Measurements from ENCODE around the gene PPP1R12B. TPM values are rescaled to one million over a fixed set of nuclear protein-coding genes. Genes with fewer than 3 reads are reported as not detected.

The PPP1R12B gene
- total and polyA plus RNA-seq, 8 donors: 4.4 to 29.4 (median 13.7) TPM

DNA sequence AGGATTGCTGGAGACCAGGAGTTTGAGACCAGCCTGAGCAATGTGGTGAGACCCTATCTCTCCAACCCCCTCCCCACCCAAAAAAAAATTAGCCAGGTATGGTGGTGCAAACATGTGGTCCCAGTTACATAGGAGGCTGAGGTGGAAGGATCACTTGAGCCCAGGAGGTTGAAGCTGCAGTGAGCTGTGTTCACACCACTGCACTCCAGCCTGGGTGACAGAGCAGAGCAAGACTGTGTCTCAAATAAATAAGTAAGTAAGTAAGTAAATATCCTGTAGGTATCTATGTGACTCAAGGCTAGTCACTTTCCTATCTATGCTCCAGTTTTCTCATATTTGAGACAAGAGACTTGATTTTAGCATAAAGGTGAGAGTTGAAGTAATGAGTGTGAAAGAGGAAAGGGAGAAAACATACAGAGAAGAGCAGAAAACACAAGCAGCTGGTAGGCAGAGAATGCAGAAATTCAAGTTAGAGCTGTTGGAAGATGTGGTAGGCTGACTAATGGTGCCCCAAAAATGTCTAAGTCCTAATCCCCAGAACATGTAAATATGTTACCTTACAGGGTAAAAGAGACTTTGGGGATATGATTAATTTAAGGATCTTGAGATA lies 7.5 kb downstream of the PPP1R12B start:
- TF ChIP-seq, protein P1, sequence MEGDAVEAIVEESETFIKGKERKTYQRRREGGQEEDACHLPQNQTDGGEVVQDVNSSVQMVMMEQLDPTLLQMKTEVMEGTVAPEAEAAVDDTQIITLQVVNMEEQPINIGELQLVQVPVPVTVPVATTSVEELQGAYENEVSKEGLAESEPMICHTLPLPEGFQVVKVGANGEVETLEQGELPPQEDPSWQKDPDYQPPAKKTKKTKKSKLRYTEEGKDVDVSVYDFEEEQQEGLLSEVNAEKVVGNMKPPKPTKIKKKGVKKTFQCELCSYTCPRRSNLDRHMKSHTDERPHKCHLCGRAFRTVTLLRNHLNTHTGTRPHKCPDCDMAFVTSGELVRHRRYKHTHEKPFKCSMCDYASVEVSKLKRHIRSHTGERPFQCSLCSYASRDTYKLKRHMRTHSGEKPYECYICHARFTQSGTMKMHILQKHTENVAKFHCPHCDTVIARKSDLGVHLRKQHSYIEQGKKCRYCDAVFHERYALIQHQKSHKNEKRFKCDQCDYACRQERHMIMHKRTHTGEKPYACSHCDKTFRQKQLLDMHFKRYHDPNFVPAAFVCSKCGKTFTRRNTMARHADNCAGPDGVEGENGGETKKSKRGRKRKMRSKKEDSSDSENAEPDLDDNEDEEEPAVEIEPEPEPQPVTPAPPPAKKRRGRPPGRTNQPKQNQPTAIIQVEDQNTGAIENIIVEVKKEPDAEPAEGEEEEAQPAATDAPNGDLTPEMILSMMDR (IDR thresholded peaks at IDR 0.05): no peak
- no peak overlapping the region for H3K27ac ChIP-seq
- no peaks in the 10 kb centered on the region for H3K9me3 ChIP-seq
- no peaks in the 10 kb centered on the region for H3K27me3 ChIP-seq
- ATAC-seq (no peak), DNase-seq (no peak), FAIRE-seq (no peak)
- no peaks in the 10 kb centered on the region for H3K36me3 ChIP-seq
- peaks cover 0 to 7% (median 0%) of the 10 kb centered on the region in 3 donors for H3K4me1 ChIP-seq
- intact Hi-C loops (cut with DNase I): no loop called here
- H3K4me3 ChIP-seq: no peak overlapping the region

DNA sequence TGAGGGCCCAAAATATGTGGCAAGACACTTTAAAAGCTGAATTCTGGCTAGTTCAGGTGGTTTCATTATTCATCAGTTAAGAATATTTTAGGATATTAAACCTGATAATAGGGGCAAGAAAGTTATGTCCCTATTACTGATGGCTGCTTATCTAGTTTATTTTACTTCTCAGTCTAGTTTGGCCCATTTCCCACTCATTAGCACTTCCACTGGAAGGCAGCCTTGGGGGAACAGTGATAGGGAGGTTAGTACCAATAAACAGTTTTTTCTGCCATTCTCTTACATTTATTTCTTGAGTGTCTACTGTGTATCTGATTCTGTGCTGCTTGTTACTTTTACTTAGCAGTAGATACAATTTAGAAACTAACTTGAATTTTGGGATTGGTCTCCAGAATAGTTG lies 9.0 kb downstream of the PPP1R12B start:
- TF ChIP-seq, protein P1 (IDR thresholded peaks at IDR 0.05): no peak
- H3K4me1 ChIP-seq: peaks cover 0 to 12% (median 0%) of the 10 kb centered on the region in 3 donors
- intact Hi-C loops (cut with DNase I): no loop called here
- H3K27me3 ChIP-seq: no peaks in the 10 kb centered on the region
- H3K27ac ChIP-seq: no peak overlapping the region
- no peaks in the 10 kb centered on the region for H3K36me3 ChIP-seq
- FAIRE-seq: no peak
- H3K4me3 ChIP-seq: no peak overlapping the region
- DNase-seq: no peak
- ATAC-seq: no peak
- no peaks in the 10 kb centered on the region for H3K9me3 ChIP-seq

DNA sequence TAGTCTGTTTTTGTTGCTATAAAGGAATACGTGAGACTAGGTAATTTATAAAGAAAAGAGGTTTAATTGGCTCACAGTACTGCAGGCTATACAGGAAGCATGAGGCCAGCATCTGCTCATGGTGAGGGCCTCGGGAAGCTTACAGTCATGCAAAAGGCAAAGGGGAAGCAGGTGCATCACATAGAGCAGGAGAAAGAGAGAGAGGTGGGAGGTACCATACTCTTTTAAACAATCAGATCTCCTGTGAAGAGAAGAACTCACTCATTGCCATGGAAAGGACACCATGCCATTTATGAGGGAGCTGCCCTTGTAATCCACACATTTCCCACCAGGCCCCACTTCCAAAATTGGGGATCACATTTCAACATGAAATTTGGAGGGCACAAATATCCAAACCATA lies 12.7 kb downstream of the PPP1R12B start:
- Histone ChIP-seq H3K27ac (no peak overlapping the region), H3K27me3 (no peaks in the 10 kb centered on the region), H3K36me3 (no peaks in the 10 kb centered on the region), H3K9me3 (no peaks in the 10 kb centered on the region), H3K4me1 (peaks cover 0 to 12% (median 0%) of the 10 kb centered on the region in 3 donors), H3K4me3 (no peak overlapping the region)
- intact Hi-C loops (cut with DNase I): no loop called here
- DNase-seq (no peak), FAIRE-seq (no peak), ATAC-seq (no peak)
- whole genome bisulfite sequencing, 2 donors: 95 to 98% methylated on average over 2 of the region's 2 CpGs
- TF ChIP-seq, protein P1 (IDR thresholded peaks at IDR 0.05): no peak

DNA sequence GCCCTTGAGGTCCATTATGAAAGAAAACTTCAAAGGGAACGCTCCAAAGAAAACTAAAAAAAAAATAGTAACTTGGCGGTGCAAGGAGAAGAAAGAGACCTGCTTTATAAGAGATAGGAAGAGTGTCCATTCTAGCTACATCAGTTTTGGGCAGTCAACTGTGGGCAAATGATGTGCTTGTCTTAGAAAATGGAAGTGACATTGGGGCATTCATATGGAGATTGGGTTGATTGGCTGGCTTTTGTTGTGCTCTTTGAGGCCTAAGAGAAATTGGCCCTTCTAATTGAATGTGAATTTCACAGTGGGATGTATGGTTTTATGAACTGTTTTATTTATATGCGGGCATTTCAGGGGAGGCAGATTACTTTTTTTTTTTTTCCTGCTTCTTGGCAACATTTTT lies 13.2 kb downstream of the PPP1R12B start:
- no peak overlapping the region for H3K27ac ChIP-seq
- no peaks in the 10 kb centered on the region for H3K27me3 ChIP-seq
- H3K4me3 ChIP-seq: no peak overlapping the region
- no peak for FAIRE-seq
- H3K9me3 ChIP-seq: no peaks in the 10 kb centered on the region
- intact Hi-C loops (cut with DNase I): no loop called here
- peaks cover 0 to 12% (median 0%) of the 10 kb centered on the region in 3 donors for H3K4me1 ChIP-seq
- no peak for ATAC-seq
- TF ChIP-seq, protein P1 (IDR thresholded peaks at IDR 0.05): no peak
- WGBS, 2 donors: 92 to 93% methylated on average over 3 of the region's 3 CpGs
- H3K36me3 ChIP-seq: no peaks in the 10 kb centered on the region
- no peak for DNase-seq

DNA sequence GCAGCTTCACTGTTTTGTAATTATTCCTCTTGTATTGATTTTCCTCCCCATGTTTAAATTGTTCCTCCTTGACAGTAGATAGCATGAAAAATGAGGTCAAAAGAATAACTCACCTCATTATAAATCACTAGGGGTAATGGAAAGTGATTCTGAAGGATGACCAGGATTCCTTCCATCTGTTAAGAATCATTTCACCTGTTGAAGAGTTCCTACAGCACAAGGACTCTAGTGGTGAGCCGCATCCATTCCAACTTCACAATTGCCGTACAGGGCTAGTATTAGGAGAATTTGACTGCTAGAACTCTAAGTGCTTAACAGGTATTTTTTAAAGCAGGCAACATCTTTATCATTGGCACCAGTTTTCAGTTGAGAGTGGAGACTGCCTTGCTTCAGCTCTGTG lies 13.7 kb downstream of the PPP1R12B start:
- TF ChIP-seq, protein P1 (IDR thresholded peaks at IDR 0.05): no peak
- no peaks in the 10 kb centered on the region for H3K36me3 ChIP-seq
- DNase-seq: no peak
- no peak for ATAC-seq
- 85 to 98% methylated on average over 2 of the region's 2 CpGs for WGBS, 2 donors
- H3K27ac ChIP-seq: no peak overlapping the region
- no peak overlapping the region for H3K4me3 ChIP-seq
- H3K9me3 ChIP-seq: no peaks in the 10 kb centered on the region
- no peaks in the 10 kb centered on the region for H3K27me3 ChIP-seq
- peaks cover 0 to 9% (median 0%) of the 10 kb centered on the region in 3 donors for H3K4me1 ChIP-seq
- FAIRE-seq: no peak
- intact Hi-C loops (cut with DNase I): no loop called here
